HK-2 (cell line): ENCODE results near the gene KLK11.
"Not testable (repeated sequence)": the region's sequence is repeated elsewhere in the genome, so short reads cannot be mapped to it uniquely, and the experiment has no call there.

Experiments used
- DNase-seq: peaks from one replicate; pipeline ENCODE4 v3.0.0-alpha.2; 2018; ENCODE audit not compliant: unreplicated experiment

Gene KLK11

DNA sequence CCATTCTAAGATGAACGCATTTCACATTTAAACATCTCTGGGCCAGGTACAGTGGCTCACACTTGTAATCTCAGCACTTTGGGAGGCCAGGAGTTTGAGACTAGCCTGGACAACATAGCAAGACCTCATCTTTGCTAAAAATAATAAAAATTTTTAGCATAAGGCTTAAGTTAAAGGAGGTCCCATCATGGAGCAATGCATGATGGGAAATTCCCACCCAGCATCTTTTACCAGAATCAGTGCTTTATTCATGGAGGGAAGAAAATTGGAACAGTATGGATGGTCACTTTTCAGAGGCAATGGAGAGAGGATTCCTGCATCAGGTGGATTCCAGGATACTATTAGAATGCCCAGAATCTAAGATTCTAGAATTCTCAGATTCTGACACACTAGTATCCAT is 21.2 kb downstream of the KLK11 start:
- no peak for DNase-seq

DNA sequence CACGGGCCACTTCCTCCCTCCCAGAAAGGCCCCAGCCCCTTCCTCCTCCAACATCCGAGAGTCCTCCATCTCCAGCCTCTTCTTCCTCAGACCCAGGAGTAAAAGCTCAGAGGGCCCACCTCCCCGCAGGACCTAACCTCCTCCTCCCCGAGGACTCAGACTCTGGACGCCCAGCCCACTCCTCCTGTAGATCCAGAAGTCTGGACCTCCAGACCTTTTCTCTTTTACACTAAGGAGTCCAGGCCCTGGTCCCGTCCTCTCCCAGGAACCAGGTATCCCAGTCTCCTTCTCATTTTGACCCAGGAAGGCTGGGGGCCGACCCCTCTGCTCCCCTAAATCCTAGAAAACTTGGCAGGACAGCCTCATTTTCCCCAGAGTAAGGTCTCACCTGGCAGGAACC is 23.1 kb downstream of the KLK11 start:
- no peak for DNase-seq

DNA sequence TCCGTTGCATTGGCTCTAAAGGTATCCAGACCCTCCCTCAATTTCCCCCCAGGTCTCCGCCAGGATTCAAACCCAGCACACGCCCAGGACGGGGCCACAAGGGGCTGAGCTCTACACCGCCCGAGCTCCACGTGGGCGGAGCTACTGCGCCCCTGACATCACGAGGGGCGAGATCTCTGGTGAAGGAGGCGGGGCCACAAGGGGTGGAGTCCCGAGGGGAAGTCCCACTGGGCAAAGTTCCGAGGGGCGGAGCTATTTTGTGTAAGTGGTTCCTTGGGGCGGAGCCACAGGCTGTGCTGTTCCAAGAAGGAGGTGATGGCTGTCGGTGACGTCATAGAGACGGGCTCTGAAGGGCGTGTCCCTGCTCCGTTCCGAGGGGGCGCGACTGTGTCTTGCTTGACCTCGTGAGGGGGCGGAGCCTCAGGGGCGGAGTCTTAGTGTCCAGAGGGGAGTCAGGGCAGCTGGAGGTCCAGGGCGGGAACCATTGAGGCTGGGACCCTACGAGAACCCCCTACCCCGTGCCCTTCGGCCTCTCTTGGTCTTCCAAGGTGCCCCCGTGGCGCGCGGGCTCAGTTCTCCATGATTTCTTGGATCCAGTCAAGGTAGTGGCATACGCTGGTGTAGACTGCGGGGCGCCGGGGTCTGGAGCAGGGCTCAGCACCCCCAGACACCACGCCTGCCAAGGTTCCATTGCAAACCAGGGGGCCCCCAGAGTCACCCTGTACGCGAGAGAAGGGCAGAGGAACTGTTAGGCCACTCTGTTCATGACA is 23.7 kb downstream of the KLK11 start:
- no peak for DNase-seq

DNA sequence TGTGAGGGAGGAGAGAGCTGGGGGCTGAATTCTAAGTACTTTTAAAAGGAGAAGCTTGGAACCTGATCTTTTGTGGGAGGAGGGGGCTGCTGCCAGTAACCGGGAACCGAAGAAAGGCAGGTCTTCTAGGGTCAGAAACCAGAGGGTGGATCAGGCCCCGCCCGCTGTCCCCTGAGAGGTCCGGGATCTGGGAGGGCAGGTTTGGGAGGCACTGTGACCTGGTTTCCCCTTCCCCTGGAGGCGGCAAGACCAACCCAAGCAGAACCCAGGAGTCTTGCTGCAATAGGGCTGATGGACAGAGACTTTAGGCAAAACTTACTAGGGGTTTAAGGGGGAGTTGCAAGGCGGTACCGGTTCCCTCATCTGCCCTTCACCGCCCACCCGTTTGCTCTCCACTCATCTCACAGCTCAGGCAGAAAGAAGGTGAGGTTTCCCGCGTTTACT is 24.3 kb downstream of the KLK11 start:
- DNase-seq: no peak

DNA sequence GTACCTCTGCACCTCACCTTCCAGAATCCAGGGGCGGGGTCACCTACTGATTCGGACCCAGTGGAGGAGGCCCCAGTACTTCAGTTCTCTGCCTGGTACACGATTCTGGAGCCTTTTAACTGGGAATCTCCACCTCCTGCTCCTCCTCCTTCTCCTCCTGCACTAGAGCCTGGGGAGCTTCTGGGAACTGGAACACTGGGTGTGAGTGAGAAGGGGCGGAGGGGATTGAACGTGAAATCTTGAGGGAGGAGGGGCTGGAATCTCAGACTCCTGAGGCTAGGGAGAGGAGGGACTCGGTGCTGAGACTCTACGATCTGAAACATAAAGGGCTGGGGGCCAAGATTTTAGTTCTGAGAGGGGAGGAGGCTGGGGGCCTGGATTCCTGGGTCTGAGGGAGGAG is 24.9 kb downstream of the KLK11 start, which contains the start of gene KLK8:
KLK8 (minus strand) TSS at position 90 of the 400 bp plus-strand sequence. CDS start 437 bp downstream, outside the sequence.
- no peak for DNase-seq

DNA sequence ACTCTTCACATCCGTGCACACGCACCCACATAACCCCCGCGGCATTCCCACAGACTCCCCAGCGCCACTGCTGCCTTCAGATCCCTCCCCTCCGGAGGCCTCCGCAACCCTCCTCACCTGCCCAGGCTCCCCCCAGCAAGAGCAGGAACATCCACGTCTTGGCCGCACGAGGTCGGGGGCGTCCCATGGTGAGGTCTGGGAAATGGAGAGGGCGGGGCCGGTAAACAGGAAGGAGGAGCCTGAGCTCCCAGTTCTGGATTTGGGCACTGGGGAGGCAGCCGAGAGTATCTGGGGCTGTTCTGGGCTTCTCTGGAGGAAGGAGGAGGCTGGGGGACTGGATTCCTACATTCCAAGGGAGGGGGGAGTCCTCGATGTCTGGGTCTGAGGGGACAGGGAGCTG is 25.4 kb downstream of the KLK11 start:
- DNase-seq: no peak

DNA sequence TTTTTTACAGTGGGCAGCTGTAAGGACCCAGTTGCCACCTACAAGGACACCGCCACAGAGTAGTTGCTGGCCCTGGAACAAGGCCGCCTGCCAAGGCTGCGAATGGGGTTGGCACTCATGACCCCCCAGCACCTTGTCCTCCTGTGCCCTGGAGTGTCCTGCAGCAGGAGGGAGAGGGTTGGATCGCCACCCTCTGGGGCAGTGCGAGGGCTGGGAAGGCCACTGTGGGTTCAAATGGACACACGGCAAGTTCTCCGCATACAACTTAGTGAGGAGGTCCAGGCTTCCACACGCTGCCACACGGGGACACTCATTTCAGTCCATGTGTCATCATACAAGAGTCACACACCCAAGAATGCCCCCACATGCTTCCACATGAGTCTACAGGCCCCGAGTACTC is 26.0 kb downstream of the KLK11 start:
- DNase-seq: no peak

DNA sequence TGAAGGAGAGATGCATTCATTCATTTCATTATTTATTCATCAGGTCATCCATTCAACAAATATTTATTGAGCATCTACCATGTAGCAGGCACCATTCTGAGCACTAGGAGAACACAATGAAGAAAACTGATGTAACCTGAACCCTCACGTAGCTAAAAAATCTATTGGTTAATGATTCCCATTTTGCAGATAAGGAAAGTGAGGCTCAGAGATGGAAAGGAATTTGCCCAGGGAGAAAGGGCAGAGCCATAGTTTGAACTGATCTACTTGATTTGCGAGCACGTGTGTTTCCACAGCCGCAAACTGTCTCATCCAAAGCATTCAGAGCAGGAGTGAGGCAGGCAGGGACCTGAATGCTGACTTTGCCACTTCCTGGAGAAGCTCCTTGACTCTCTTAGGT is 27.7 kb downstream of the KLK11 start:
- DNase-seq: no peak

DNA sequence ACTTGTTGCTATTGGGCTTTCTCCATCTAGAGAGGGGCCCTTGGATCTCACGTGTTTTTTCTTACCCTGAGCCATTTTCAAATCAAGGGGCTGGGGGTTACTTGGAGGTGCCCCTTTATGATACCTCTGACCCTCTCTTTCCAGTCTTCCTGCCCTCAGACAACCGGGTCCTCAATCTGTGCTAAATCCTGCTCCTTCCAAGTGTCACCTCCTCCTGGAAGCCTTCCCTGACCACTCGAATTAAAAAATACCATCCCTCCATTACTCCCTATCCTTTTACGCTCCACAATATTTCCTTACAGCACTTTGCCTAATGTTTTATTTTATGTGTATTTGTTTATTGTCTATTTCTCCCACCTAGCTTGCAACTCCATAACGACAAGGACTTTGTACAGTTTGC is 28.4 kb downstream of the KLK11 start:
- no peak for DNase-seq

DNA sequence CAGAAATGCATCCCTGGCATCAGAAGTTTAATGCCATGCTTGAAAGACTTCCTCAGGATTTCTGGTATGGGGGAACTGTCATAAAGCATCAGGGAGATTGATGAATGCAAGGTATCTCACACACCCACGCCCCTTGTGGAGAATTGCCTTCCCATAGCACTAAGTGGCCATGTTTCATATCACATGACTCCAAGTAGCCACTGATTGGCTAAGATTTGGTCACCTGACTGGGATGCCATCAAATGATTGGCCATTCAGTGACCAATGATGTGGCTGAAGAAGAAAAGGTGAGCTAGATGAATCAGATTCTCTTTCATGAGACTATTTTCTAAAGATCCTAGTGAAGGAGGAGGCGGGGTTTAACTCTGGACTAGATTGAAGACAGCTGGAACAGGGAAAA is 32.3 kb downstream of the KLK11 start:
- DNase-seq: no peak

DNA sequence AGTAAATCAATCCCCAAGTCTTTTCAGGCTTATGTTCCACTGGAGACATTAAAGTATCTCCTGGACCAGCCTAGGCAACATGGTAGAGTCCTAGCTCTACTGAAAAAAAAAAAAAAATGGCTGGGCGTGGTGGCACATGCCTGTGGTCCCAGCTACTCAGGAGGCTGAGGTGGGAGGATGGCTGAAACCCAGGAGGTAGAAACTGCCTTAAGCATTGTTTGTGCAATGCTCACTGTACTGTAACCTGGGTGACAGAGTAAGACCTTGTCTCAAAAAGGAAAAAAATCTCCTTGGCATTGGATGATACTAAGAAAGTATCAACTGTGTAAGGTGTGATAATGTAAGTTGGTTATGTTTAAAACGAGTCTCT is 33.8 kb downstream of the KLK11 start:
- no peak for DNase-seq

DNA sequence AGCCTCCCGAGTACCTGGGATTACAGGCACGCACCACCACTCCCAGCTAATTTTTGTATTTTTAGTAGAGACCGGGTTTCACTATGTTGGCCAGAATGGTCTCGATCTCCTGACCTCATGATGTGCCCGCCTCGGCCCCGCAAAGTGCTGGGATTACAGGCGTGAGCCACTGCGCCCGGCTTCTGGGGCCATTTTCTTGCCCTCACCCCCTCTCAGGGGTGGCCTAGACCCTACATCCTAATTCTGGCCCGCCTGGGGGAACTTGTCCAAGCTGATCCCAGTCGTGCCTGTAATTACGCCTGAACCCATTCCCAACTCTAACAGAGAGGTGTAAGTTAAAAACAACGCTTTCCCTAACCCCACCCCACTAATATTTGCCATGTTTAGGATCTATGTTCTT is 42.0 kb downstream of the KLK11 start:
- not testable (repeated sequence) for DNase-seq

DNA sequence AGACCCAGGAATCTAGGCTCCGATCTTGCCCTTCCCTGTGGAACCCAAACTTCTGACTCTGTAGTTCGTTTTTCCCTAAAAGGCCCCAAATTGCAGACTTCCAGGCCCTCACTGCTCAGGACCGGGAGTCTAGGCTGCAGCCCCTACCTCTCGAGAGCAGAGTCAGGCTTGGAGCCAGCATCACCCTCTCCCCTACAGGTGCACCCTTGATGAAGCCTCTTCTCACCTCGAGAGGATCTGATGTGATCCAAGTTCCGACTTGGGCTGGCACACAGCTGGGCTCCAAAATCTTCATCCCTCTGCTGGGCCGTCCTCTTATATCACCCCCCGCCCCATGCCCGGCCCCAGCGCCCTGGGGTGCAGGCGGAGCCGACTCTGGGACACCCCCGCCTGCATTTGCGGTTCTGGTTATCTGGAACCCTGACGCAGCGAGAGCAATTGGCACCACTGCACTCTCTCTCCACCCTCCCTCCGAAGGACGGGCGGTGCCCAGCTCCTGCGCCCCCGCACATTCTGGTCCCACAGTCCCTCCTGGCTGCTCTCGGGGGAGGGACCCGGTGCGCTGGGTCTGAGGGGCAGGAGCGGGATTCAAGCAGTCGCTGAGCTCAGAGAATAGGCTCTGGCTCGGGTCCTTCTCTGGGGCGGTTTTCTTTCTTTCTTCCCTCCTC is 42.7 kb downstream of the KLK11 start, which contains the start of gene KLK7:
KLK7 (minus strand) TSS at position 293 of the 668 bp plus-strand sequence. CDS start 1,518 bp downstream, outside the sequence.
- DNase-seq: no peak

DNA sequence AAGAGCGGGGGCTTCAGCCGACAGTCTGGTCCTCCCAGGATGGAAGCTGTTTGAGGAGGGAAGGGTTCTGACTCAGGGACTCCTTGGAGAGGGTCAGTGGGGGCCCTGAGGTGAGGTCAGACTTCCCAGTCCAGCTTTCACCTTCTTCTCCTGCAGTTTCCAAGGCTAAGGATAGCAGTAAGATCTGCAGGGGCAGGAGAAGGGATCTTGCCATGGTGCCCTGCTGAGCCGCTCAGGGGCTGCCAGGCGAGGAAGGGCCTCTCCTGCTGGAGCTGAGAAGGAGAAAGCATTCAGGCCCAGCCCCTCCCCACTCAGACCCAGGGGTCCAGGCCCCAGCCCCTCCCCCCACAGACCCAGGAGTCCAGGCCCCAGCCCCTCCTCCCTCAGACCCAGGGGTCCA is 44.2 kb downstream of the KLK11 start:
- no peak for DNase-seq

DNA sequence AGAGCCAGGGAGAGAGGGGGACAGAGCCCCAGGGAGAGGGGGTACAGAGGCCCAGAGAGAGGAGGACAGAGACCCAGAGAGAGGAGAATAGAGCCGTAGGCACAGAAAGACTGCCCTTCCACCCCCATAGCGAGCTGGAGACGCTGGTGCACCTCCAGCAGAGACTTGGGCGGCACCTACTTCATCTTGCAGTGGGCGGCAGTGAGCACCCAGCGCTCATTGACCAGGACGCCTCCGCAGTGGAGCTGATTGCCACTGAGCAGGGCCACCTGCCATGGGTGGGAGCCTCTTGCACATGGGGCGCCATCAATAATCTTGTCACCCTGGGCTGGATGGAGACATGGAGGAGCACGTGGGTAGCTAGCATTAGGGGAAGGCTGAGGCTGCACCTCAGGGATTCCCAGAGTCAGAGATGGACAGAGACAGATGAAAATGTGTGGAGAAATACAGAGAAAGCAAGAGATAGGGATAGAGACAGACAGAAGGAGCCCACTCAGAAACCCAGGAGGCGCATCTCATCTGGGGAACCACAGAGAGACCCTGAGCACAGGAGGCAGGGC is 44.7 kb downstream of the KLK11 start:
- DNase-seq: no peak

DNA sequence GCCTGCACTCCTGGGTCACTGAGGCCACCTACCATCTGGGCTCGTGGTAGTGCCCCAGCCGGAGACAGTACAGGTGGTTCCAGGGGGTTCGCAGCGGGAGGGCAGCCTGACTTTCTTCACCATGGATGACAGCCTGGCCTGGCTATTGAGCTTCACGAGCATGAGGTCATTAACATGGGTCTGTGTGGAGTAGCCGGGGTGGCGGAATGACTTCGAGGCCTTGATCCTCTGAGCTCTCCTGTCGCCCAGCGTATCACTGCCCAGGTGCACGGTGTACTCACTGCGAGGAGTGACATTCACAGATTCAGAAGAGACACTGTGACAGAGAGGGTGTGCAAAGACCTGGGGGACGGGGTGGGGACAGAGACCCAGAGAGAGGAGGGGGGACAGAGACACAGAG is 46.2 kb downstream of the KLK11 start:
- no peak for DNase-seq

DNA sequence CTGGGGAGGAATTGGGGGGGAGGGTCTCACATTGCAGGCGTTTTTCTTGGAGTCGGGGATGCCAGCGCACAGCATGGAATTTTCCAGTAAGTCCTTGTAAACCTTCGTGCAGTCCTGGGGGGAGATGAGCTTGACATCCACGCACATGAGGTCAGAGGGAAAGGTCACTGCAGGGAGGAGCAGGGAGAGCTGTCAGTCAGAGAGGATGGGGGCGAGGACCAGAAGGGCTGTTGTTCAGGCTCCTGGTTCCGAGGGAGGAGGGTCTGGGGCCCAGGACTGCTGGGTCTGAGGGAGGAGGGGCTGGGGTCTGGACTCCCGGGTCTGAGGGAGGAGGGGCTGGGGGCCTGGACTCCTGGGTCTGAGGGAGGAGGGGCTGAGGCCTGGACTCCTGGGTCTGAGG is 46.7 kb downstream of the KLK11 start:
- no peak for DNase-seq

DNA sequence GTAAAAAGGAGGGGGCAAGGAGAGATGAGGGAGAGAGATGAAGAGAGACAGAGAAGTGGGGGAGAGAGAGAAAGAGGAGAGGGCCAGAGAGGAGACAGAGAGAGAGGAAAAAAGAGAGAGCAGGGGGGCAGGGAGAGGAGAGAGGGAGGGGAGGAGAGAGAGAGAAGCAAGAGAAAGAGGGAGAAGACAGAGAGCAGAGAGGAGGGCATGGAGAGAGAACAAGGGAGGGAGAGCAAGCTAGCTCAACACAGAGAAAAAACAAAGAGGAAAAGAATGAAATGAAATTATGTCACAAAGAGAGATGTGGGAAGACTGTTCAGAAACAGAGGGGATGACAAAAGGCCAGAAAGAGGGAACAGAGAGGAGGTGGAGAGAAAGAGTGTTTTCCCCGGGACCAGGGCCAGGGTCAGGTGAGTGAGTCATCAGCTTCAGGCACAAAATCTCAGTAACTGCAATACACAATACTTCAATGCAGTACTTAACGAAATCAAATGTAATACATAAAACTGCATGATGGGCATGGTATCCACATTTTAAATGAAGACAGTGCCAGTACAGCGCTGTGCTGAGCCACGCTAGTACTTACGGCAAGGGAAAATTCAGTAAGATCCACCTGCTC is 47.5 kb downstream of the KLK11 start:
- no peak for DNase-seq

DNA sequence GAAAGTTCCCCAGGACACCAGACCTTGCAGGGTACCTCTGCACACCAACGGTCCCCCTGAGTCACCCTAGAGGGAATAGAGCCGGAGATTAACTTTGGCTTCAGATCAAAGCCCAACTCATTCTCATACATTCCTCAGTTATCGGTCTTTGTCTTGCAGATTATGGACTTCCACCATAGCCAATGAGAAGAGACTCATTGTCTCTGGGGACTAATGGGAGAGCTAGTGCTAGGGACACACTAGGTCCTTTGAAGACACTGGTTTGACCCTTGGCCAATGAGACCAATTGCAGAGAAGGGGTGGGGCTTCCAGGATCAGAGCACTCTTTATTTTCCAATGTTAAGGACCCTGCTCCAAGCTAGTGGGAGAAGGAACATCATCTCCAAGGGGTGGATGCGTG is 48.8 kb downstream of the KLK11 start:
- no peak for DNase-seq

DNA sequence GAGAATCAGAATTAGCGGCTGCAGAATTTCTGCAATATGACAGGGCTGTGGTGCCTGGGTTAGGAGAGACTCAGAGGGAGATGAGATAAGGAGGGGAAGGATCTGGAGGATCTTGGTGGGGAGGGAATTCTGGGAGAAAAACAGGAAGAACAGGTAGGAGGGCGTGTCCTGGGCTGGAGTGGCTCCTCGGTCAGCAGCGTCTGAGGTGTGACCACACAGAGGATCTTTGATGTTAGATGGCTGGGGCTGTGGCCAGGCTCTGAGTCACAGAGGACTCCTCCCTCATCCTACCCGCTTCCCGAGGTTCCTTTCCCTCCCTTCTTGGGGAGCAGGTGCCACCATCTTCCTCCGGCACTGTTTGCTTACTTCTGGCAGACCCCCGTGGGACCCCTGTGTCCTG is 50.6 kb downstream of the KLK11 start:
- no peak for DNase-seq

DNA sequence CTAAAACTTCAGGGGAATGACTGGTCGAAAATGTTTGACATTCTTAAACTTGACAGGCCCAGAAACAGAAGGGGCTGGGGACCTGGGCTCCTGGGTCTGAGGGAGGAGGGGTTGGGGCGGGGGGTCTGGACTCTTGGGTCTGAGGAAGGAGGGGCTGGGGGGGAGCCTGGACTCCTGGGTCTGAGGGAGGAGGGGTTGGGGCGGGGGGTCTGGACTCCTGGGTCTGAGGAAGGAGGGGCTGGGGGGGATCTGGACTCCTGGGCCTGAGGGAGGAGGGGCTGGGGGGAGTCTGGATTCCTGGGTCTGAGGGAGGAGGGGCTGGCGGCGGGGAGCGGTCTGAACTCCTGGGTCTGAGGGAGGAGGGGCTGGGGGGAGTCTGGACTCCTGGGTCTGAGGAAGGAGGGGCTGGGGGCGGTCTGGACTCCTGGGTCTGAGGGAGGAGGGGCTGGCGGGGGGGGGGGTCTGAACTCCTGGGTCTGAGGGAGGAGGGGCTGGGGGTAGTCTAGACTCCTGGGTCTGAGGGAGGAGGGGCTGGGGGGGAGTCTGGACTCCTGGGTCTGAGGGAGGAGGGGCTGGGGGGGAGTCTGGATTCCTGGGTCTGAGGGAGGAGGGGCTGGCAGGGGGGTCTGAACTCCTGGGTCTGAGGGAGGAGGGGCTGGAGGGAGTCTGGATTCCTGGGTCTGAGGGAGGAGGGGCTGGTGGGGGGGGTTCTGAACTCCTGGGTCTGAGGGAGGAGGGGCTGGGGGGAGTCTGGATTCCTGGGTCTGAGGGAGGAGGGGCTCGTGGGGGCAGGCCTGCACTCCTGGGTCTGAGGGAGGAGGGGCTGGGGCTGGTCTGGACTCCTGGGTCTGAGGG is 51.5 kb downstream of the KLK11 start:
- DNase-seq: no peak
